ENCODE results near the gene RABIF.
"Not testable (repeated sequence)": the region's sequence is repeated elsewhere in the genome, so short reads cannot be mapped to it uniquely, and the experiment has no call there.

RABIF gene

DNA sequence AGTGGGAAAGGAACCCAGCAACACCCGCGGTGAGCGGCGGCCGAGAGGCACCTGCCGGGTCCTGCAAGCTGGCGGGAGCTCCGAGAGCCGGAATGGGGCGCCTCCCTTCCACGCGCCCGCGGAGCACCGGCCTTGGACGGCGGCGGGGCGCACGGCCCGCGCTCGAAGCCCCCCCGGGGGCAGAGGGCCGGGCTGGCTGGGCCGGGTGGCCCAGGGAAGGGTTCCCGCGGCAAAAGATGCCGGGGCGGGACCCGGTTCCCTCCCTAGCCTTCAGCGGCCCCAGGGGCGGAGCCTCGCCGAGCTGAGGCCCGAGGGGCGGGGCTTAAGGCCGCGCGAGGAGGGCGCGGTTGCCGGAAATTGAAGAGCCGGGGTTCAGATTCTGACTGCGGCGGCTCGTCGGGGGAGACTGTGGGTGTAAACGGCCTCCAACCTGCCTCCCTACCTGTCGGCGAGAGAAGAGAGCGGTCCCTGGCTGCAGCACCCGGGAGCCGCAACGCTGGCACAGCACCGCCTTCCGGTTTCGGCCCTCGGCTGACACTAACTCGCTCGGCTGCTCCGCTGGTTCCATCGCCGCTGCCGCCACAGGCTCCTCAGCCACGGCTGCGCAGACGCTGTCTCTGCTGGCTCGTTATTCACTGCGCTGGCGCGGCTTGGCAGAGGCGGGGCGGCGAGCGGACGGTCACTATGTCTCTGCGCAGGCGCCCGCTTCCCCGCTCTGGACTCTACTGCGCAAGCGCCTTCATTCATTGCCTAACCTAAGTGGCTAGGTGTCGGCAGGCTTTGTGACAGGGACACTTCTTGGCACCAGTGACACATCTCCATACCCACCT is at the start of gene RABIF:
Gene RABIF (minus strand): TSS at position 619 of the 830 bp plus-strand sequence. CDS start 51 bp downstream, at position 568.
- DNase-seq = peak; percentile 90

DNA sequence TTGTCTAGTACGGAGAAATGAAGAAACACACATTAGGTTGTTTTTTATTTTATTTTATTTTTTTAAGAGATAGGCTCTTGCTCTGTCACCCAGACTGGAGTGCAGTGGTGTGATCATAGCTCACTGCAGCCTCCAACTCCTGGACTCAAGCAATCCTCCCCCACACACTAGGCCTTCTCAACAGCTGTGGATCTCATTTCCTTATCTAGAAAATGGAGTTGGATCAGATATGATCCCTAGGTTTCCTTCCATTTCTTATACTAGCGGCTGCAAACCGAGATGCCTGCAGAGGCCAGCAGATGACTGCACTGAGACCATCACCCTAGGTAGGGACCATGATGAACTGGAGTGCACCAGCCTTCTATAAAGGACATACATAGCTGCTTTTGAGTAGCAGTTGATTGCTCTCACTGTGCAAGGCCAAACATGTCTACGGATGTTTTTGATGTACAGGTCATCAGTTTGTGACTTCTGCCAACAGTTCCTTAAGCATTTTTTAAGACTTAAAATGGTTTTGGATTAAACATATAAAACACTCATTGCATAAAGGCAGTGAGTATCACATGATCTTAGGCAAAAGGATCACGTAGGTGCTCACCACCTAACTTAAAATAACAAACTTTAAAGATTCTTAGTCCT is 49.5 kb upstream of the RABIF start:
- DNase-seq = no peak

DNA sequence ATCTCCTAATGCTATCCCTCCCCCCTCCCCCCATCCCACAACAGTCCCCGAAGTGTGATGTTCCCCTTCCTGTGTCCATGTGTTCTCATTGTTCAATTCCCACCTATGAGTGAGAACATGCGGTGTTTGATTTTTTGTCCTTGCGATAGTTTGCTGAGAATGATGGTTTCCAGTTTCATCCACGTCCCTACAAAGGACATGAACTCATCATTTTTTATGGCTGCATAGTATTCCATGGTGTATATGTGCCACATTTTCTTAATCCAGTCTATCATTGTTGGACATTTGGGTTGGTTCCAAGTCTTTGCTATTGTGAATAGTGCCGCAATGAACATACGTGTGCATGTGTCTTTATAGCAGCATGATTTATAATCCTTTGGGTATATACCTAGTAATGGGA is 47.5 kb upstream of the RABIF start:
- DNase-seq = not testable (repeated sequence)

DNA sequence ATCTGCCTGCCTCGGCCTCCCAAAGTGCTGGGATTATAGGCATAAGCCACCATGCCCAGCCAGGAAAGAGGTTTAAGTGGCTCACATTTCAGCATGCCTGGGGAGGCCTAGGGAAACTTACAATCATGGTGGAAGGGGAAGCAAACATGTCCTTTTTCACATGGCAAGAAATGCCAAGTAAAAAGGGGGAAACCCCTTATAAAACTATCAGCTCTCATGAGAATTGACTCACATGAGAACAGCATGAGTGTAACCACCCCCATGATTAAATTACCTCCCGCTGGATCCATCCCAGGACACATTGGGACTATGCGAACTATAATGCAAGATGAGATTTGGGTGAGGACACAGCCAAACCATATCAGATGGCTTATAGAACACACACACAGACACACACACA is 46.9 kb upstream of the RABIF start:
- no peak for DNase-seq

GRCh38 chr1:202934755-202935154 is 45.8 kb upstream of the RABIF start:
- no peak for DNase-seq

GRCh38 chr1:202932476-202932875 is 43.5 kb upstream of the RABIF start:
- DNase-seq = no peak

DNA sequence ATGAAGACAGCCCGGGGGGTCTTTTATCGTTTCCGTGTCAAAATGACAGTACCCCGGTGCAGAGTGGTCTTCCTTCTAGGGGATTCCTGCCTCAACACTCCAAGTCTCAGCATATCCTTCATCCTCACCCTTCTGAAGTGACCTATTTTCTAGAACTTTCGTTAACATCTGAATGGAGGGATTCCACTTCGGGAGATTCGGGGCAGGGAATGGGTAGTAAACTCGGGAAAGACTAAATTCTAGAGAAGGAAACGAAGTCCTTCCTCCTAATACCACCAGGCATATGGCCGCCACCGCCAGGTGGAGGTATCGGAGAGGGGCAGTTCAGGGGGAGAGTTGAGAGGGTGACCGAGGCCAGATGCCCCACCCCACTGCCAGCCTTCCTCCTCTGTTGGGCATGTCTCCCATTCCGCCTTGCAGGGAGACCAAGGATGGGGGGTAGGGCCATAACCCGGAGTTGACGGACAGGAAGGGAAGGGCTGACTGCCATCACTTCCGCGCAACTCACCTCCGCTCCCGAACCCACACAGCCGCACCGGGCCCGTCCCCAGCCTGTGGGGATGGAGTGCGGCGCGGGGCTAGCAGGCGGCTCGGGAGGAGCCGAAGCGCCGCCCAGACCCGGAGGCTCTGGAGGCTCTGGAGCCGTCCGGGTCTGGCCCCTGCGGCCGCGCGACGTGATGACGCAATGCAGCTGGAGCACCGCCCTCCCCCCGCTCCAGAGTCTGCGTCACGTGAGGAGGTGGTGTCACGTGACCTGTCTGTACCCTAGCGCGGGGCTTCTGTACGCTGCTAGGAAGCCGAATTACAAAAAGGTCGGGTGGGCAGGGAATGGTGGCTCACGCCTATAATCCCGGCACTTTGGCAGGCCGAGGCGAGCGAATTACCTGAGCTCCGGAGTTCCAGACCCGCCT is 37.9 kb upstream of the RABIF start, which contains the start of gene KLHL12:
Gene KLHL12 (minus strand): TSS at position 654 of the 911 bp plus-strand sequence. CDS start 2,072 bp downstream, outside the sequence.
- DNase-seq = peak; percentile 96

DNA sequence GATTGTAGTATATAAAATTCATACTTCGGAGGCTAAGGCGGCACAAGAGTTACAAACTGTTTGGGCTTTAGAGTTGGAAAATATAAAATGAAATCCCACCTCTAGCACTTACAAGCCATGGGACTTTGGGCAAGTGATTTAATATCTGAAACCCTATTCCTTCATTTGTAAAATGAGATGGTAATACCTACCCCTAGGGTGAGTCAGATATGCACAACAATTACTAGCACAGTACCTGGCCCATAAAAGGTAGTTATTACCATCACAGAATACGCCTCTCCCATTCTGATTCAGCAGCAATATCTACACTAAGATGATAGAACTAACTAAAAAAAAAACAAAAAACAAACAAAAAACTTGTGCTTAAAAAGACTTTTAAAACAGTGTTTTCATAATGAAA is 34.6 kb upstream of the RABIF start:
- no peak for DNase-seq

GRCh38 chr1:202919615-202920014 is 30.7 kb upstream of the RABIF start:
- no peak for DNase-seq

GRCh38 chr1:202915146-202915545 is 26.2 kb upstream of the RABIF start:
- no peak for DNase-seq

DNA sequence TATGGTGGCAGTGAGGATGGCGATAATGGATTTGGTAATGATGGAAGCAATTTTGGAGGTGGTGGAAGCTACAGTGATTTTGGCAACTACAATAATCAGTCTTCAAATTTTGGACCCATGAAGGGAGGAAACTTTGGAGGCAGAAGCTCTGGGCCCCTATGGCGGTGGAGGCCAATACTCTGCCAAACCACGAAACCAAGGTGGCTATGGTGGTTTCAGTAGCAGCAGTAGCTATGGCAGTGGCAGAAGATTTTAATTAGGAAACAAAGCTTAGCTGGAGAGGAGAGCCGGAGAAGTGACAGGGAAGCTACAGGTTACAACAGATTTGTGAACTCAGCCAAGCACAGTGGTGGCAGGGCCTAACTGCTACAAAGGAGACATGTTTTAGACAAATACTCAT is 23.5 kb upstream of the RABIF start:
- DNase-seq = not testable (repeated sequence)

- DNase-seq = no peak
These were observed 20.5 kb upstream of the RABIF start for GRCh38 chr1:202909494-202909893.

DNA sequence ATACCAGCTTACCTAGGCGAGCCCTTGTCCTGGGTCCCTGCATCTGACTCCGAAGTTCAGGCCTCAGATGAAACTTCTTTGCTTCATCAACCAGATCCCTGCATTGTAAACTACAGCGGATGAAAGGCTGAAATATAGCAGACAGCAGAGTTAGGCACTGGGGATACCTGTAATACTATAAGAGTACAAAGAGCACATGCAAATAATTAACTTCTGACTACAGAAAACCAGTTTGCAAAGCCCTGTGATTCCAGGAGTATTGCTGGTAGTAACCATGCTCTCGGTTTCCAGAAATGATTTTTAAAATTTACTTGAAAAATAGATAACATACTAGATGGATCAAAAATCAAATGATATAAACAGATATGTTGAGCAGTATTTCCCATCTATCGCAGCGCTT is 20.0 kb upstream of the RABIF start:
- DNase-seq = no peak

GRCh38 chr1:202905331-202905730 is 16.4 kb upstream of the RABIF start:
- no peak for DNase-seq

DNA sequence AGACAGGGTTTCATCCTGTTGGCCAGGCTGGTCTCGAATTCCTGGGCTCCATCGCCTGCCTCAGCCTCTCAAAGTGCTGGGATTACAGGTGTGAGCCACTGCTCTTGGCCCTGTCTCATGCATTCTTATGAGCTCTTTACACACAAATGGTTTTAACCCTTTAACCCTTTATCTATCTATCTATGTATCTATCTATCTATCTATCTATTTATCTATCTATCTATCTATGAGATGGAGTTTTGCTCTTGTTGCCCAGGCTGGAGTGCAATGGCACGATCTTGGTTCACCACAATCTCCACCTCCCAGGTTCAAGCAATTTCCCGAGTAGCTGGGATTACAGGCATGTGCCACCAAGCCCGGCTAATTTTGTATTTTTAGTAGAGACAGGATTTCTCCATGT is 14.9 kb upstream of the RABIF start:
- DNase-seq = not testable (repeated sequence)

- no peak for DNase-seq
These were observed 12.6 kb upstream of the RABIF start for GRCh38 chr1:202901555-202901954.

DNA sequence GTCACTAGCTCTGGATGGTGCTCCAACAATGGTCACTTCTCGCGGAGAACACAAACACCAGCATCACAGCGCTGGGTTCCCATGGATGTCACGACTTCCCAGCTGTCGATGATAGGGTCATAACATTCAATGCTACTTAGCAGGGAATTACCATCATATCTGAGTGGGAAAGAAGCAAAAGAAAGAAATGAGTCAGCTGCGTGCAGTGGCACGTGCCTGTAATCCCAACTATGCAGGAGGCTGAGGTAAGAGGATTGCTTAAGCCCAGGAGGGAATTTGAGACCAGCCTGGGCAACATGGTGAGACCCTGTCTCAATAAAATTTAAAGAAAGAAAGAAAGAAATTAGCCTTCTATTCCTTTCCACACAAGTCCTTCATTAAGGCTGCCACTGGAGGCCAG is 3.6 kb upstream of the RABIF start:
- no peak for DNase-seq

DNA sequence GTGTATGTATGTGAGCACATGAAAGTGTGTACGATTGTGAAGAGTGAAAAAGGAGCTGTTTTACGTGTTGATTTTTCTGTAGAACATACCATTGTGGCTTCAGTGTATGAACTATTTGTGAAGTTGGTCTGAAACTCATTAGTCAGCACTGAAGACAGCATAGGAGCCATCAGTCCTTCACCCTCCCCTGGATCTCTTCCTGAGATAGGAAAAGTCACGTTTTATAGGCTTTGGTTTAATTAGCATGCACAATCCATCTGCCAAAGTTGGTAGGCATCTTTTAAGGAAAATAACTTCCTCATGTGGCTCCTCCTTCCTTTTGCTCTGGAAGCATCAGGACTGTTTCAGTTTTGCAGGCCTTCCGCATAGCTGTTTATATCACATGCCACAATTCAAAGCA is 1.4 kb upstream of the RABIF start:
- no peak for DNase-seq

DNA sequence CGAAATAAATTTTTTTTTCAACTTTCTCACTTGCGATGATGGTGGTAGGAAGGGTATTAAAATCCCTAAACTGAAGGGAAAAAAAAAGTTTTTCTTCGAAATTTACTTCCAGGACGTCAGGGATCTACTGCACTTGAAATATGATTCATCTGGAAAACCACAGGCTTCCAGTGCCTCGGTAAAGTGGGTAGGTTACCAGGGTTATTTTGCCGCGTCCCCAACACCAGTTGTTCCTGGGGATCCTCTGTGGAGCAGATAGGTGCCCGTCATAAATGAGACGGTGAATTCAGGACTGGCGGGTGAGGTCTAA is 773 bp downstream of the RABIF start:
- no peak for DNase-seq

DNA sequence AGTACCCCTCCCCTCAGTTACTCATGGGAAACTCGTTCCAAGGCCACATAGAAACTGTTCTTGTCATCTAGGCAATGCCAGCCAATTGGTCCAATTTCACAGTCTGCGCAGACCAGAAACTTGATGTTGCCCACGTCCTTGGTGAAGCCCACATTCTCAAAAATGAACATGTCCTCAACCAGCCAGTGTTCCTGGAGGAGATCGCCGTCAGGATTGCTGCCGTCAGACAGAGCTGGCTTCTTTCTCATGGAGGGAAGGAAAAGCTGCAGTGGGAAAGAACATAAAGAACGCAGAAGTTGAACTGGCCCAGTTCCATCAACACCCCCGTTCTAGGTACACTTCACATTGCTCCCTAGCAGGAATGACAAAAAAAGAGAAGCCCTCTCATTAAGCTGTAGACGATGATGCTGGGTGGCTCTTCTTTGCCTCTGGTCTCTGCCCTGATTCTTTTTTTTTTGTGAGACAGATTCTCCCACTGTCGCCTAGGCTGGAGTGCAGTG is 7.9 kb downstream of the RABIF start:
- no peak for DNase-seq

GRCh38 chr1:202880062-202880461 is 8.9 kb downstream of the RABIF start:
- no peak for DNase-seq

DNA sequence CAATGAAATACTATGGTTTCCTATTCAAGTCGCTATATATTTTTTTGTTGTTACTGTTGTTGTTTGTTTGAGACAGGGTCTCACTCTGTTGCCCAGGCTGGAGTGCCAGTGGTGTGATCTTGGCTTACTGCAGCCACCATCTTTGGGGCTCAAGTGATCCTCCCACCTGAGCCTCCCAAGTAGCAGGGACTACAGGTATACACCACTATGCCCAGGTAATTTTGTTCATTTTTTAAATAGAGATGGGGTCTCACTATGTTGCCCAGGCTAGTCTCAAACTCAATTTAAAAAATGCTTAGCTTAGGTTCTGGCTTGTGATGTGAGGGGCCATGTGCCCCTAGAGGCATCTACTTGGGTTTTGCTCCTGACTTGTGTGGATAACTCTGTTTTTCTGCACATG is 9.8 kb downstream of the RABIF start:
- no peak for DNase-seq

GRCh38 chr1:202873026-202873425 is 15.9 kb downstream of the RABIF start:
- no peak for DNase-seq
